Activated B cell treated with CpG ODN at 0.5 μM for 24 hours (primary cell): ENCODE data around the gene ARHGAP10. TPM values are rescaled to one million over a fixed set of nuclear protein-coding genes. Genes with fewer than 3 reads are reported as not detected.

ENCODE experiments used
- ATAC-seq: fragments of 200-7000 bp; cut with Tn5 transposase; one replicate; pipeline ENCODE4 v1.10.0; 2021; ENCODE audit warnings: low read depth, mild to moderate bottlenecking, moderate library complexity
- CTCF ChIA-PET: fragments of 350-600 bp; sonication (Branson Sonifier 250); formaldehyde crosslinking; loops from one replicate; lab custom pipeline; 2021; ENCODE audit warnings: antibody characterized with exemption; lab: Charles Lee
- POLR2A ChIA-PET: fragments of 350-600 bp; sonication (Branson Sonifier 250); formaldehyde crosslinking; loops from one replicate; lab custom pipeline; 2021; ENCODE audit warnings: antibody characterized with exemption; lab: Charles Lee
- DNase-seq: peaks from one replicate; pipeline ENCODE4 v3.0.0; 2022
- H3K27ac Mint-ChIP-seq: one replicate; pipeline ENCODE4 v1.8.0; 2020; ENCODE audit warnings: mixed read lengths
- H3K27me3 Mint-ChIP-seq: one replicate; pipeline ENCODE4 v1.8.0; 2021; ENCODE audit warnings: mixed read lengths
- H3K36me3 Mint-ChIP-seq: one replicate; pipeline ENCODE4 v1.8.0; 2021; ENCODE audit warnings: low read depth, mixed read lengths
- H3K4me1 Mint-ChIP-seq: one replicate; pipeline ENCODE4 v1.8.0; 2021; ENCODE audit warnings: mixed read lengths
- H3K4me3 Mint-ChIP-seq: one replicate; pipeline ENCODE4 v1.8.0; 2020; ENCODE audit warnings: mild to moderate bottlenecking, mixed read lengths
- H3K9me3 Mint-ChIP-seq: one replicate; pipeline ENCODE4 v1.8.0; 2020; ENCODE audit warnings: mixed read lengths
- intact Hi-C: fragments of 100-400 bp; cut with micrococcal nuclease; formaldehyde crosslinking; loops from one replicate; pipeline ENCODE4 v1.15.1; 2024
- total RNA-seq: library from RNA; stranded (reverse); gene quantifications from 2 replicates; pipeline ENCODE4 v1.2.3, GENCODE V29; 2022
- TF ChIP-seq, protein P1 (sequence below): fragments of 200-600 bp; IDR thresholded peaks from one replicate; pipeline ENCODE4 v1.8.0; 2022; ENCODE audit warnings: antibody characterized with exemption, mild to moderate bottlenecking

The ARHGAP10 gene
- total RNA-seq, 1 donor from 2014 or later: 0.60 TPM

- DNase-seq: no peak
- no peak for ATAC-seq
- no peaks in the 10 kb centered on the region for H3K4me1 Mint-ChIP-seq
- H3K9me3 Mint-ChIP-seq: no peaks in the 10 kb centered on the region
- no peaks in the 10 kb centered on the region for H3K27me3 Mint-ChIP-seq
- POLR2A ChIA-PET: no interaction called here
- intact Hi-C loops: no loop called here
- TF ChIP-seq, protein P1, sequence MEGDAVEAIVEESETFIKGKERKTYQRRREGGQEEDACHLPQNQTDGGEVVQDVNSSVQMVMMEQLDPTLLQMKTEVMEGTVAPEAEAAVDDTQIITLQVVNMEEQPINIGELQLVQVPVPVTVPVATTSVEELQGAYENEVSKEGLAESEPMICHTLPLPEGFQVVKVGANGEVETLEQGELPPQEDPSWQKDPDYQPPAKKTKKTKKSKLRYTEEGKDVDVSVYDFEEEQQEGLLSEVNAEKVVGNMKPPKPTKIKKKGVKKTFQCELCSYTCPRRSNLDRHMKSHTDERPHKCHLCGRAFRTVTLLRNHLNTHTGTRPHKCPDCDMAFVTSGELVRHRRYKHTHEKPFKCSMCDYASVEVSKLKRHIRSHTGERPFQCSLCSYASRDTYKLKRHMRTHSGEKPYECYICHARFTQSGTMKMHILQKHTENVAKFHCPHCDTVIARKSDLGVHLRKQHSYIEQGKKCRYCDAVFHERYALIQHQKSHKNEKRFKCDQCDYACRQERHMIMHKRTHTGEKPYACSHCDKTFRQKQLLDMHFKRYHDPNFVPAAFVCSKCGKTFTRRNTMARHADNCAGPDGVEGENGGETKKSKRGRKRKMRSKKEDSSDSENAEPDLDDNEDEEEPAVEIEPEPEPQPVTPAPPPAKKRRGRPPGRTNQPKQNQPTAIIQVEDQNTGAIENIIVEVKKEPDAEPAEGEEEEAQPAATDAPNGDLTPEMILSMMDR: no peak
- CTCF ChIA-PET: no interaction called here
- H3K27ac Mint-ChIP-seq: no peak overlapping the region
- H3K36me3 Mint-ChIP-seq: no peaks in the 10 kb centered on the region
- no peak overlapping the region for H3K4me3 Mint-ChIP-seq
These were observed 101.9 kb downstream of the ARHGAP10 start for GRCh38 chr4:147833741-147834140.

- Mint-ChIP-seq H3K9me3 (no peaks in the 10 kb centered on the region), H3K36me3 (no peaks in the 10 kb centered on the region), H3K4me3 (no peak overlapping the region), H3K27ac (no peak overlapping the region), H3K27me3 (no peaks in the 10 kb centered on the region), H3K4me1 (no peaks in the 10 kb centered on the region)
- ChIA-PET POLR2A (no interaction called here), CTCF (no interaction called here)
- ATAC-seq: no peak
- TF ChIP-seq, protein P1: no peak
- DNase-seq: no peak
- intact Hi-C loops: no loop called here
These were observed 102.6 kb downstream of the ARHGAP10 start for GRCh38 chr4:147834480-147834879.

DNA sequence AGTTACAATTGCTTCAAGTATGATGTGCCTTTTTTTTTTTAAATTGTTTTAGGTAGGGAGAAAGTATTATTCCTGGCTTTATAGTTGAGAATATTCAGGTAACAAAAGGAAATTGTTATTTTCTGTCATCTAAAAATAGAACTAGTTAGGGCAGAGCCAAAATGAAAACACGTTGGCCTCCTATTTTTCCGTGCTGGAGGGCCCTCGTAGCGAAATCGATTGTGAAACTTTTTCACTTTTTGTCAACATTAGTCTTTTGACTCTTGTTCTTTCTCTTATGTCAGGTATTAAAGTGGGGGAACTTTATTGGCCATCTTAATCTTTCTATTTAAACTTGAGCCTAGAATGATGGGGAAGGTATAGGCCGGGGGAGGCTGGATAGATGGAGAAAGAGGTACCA is 104.9 kb downstream of the ARHGAP10 start:
- intact Hi-C loops: no loop called here
- ChIA-PET POLR2A (no interaction called here), CTCF (no interaction called here)
- Mint-ChIP-seq H3K4me1 (no peaks in the 10 kb centered on the region), H3K27ac (no peak overlapping the region), H3K9me3 (no peaks in the 10 kb centered on the region), H3K27me3 (no peaks in the 10 kb centered on the region), H3K36me3 (no peaks in the 10 kb centered on the region), H3K4me3 (no peak overlapping the region)
- ATAC-seq (no peak), DNase-seq (no peak)
- TF ChIP-seq, protein P1: no peak

DNA sequence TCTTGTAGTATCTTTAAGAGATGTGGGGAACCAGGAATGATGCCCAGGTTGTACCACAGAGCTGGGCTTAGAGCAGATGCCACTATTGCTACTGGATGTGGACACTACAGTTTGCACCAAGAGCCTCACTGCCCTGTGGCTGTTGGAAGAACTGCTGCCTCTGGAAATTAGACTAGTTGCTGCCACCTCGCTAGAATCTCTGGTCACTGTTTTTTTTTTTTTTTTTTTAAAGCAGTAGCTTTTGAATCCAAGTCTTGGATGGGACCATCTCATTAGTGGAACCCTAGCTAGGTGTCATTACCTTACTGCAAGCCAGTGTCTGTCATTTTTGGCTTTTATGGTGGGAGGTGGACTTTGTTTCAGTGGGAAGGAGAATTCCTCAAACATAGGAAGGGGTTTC is 105.5 kb downstream of the ARHGAP10 start:
- Mint-ChIP-seq H3K4me3 (no peak overlapping the region), H3K36me3 (no peaks in the 10 kb centered on the region), H3K27ac (no peak overlapping the region), H3K27me3 (no peaks in the 10 kb centered on the region), H3K4me1 (no peaks in the 10 kb centered on the region), H3K9me3 (no peaks in the 10 kb centered on the region)
- POLR2A ChIA-PET: no interaction called here
- TF ChIP-seq, protein P1: no peak
- ATAC-seq (no peak), DNase-seq (no peak)
- CTCF ChIA-PET: no interaction called here
- intact Hi-C loops: no loop called here

GRCh38 chr4:147837854-147838253 is 106.0 kb downstream of the ARHGAP10 start:
- intact Hi-C loops: no loop called here
- Mint-ChIP-seq H3K4me3 (no peak overlapping the region), H3K27ac (no peak overlapping the region), H3K36me3 (no peaks in the 10 kb centered on the region), H3K27me3 (no peaks in the 10 kb centered on the region), H3K4me1 (no peaks in the 10 kb centered on the region), H3K9me3 (no peaks in the 10 kb centered on the region)
- ATAC-seq: no peak
- ChIA-PET CTCF (no interaction called here), POLR2A (no interaction called here)
- DNase-seq: no peak
- TF ChIP-seq, protein P1: no peak
